ENCODE data around the gene NOTCH4.

NOTCH4 gene

GRCh38 chr6:32178547-32179440 lies 45.1 kb downstream of the NOTCH4 start:
- no peak for DNase-seq

GRCh38 chr6:32177788-32178546 lies 45.9 kb downstream of the NOTCH4 start, which contains the start of gene RNF5:
TSS of gene RNF5 (plus strand) at chr6:32178405. CDS start at chr6:32178512, 107 bp downstream.
- DNase-seq: peak; percentile 90

GRCh38 chr6:32177183-32177787 lies 46.6 kb downstream of the NOTCH4 start:
- DNase-seq: peak; percentile 70

GRCh38 chr6:32176476-32177182 lies 47.2 kb downstream of the NOTCH4 start:
- DNase-seq: no peak

GRCh38 chr6:32175711-32176475 lies 48.0 kb downstream of the NOTCH4 start, which contains the start of gene AGPAT1:
TSS of gene AGPAT1 (minus strand) at chr6:32176084. CDS start at chr6:32171496, 4,588 bp downstream.
- DNase-seq: peak; percentile 97

GRCh38 chr6:32175322-32175710 lies 48.6 kb downstream of the NOTCH4 start:
- DNase-seq: no peak

GRCh38 chr6:32174416-32174815 lies 49.5 kb downstream of the NOTCH4 start:
- DNase-seq: no peak

- no peak for DNase-seq
Measured at GRCh38 chr6:32173051-32173727, 50.7 kb downstream of the NOTCH4 start.

GRCh38 chr6:32171234-32171633 lies 52.6 kb downstream of the NOTCH4 start:
- no peak for DNase-seq

- DNase-seq: no peak
Measured at GRCh38 chr6:32170294-32170693, 53.6 kb downstream of the NOTCH4 start.

GRCh38 chr6:32168807-32169591 lies 54.9 kb downstream of the NOTCH4 start:
- no peak for DNase-seq

GRCh38 chr6:32168350-32168749 lies 55.5 kb downstream of the NOTCH4 start:
- DNase-seq: no peak

- DNase-seq: no peak
Measured at GRCh38 chr6:32167761-32168262, 56.1 kb downstream of the NOTCH4 start.

- no peak for DNase-seq
Measured at GRCh38 chr6:32167154-32167760, 56.6 kb downstream of the NOTCH4 start.

GRCh38 chr6:32166411-32167061 lies 57.3 kb downstream of the NOTCH4 start:
- no peak for DNase-seq

- DNase-seq: no peak
Measured at GRCh38 chr6:32164295-32164694, 59.6 kb downstream of the NOTCH4 start, which contains the start of gene EGFL8. TSS of gene EGFL8 (plus strand) at chr6:32164595. CDS start at chr6:32166166, 1,571 bp downstream.

GRCh38 chr6:32163559-32164258 lies 60.2 kb downstream of the NOTCH4 start:
- no peak for DNase-seq

- DNase-seq: no peak
Measured at GRCh38 chr6:32158052-32158451, 65.8 kb downstream of the NOTCH4 start.

Data from activated CD8-positive, alpha-beta memory T cell treated with anti-CD3 and anti-CD28 coated beads, Interleukin-2, amount 50 U/mL, for 48 hours (primary cell).